Duodenal mucosa (tissue), 2 donors: Measurements from ENCODE around the gene ZNF300.

ENCODE experiments used
- H3K27ac ChIP-seq: one replicate; pipeline ENCODE4 v1.7.0; 2013; ENCODE audit warnings: low read depth, low read length
- H3K27me3 ChIP-seq, 2 donors: one replicate each; pipeline ENCODE4 v1.7.0; 2013; ENCODE audit warnings: low read length in 2 of 2, control low read depth in 1 of 2; ENCODE audit not compliant: insufficient read depth in 2 of 2, control insufficient read depth in 1 of 2
- H3K36me3 ChIP-seq, 2 donors: one replicate each; pipeline ENCODE4 v1.7.0; 2013; ENCODE audit warnings: low read length in 2 of 2, control low read depth in 1 of 2; ENCODE audit not compliant: insufficient read depth in 2 of 2, control insufficient read depth in 1 of 2
- H3K4me1 ChIP-seq, 2 donors: one replicate each; pipeline ENCODE4 v1.7.0; 2013; ENCODE audit warnings: low read length in 2 of 2, control low read depth in 1 of 2; ENCODE audit not compliant: insufficient read depth in 2 of 2, control insufficient read depth in 1 of 2
- H3K4me3 ChIP-seq, 2 donors: one replicate each; pipeline ENCODE4 v1.7.0; 2013; ENCODE audit warnings: low read length in 2 of 2, low read depth in 1 of 2
- H3K9ac ChIP-seq, 2 donors: one replicate each; pipeline ENCODE4 v1.7.0; 2013; ENCODE audit warnings: low read length in 2 of 2, low read depth in 1 of 2
- H3K9me3 ChIP-seq, 2 donors: one replicate each; pipeline ENCODE4 v1.7.0; 2013; ENCODE audit warnings: low read length in 2 of 2, control low read depth in 1 of 2; ENCODE audit not compliant: control insufficient read depth in 1 of 2

Gene ZNF300

GRCh38 chr5:150904479-150905311 lies at the start of gene ZNF300:
ZNF300 (minus strand) TSS chr5:150904980; CDS start chr5:150903155, 1,825 bp downstream.
- Histone ChIP-seq H3K4me1 (peaks cover 4% of the 10 kb centered on the region in 2 donors), H3K36me3 (peaks cover 5 to 8% of the 10 kb centered on the region in 2 donors), H3K27me3 (no peaks in the 10 kb centered on the region), H3K27ac (peak within 1 kb of the TSS; percentile 53), H3K9me3 (peaks cover 47 to 51% of the 10 kb centered on the region in 2 donors), H3K9ac (peak within 1 kb of the TSS; percentile 62 to 75), H3K4me3 (peak within 1 kb of the TSS; percentile 79 to 88)

- Histone ChIP-seq H3K9ac (no peak overlapping the region), H3K27ac (no peak overlapping the region), H3K4me1 (no peaks in the 10 kb centered on the region), H3K27me3 (no peaks in the 10 kb centered on the region), H3K4me3 (no peak overlapping the region), H3K9me3 (peaks cover 44 to 55% of the 10 kb centered on the region in 2 donors), H3K36me3 (no peaks in the 10 kb centered on the region)
Observed at GRCh38 chr5:150948539-150948938, 43.8 kb upstream of the ZNF300 start.

- Histone ChIP-seq H3K9me3 (peaks cover 43 to 49% of the 10 kb centered on the region in 2 donors), H3K9ac (peak overlapping the region in 1 of 2 donors; percentile 21), H3K4me3 (peak overlapping the region; percentile 56 to 63)
Observed at GRCh38 chr5:150946351-150946905, 41.6 kb upstream of the ZNF300 start.

GRCh38 chr5:150945947-150946346 lies 41.2 kb upstream of the ZNF300 start:
- Histone ChIP-seq H3K36me3 (peaks cover 0 to 3% of the 10 kb centered on the region in 2 donors), H3K4me3 (peak overlapping the region; percentile 56 to 63), H3K27ac (no peak overlapping the region), H3K9ac (peak overlapping the region in 1 of 2 donors; percentile 21), H3K9me3 (peaks cover 45 to 52% of the 10 kb centered on the region in 2 donors), H3K4me1 (no peaks in the 10 kb centered on the region), H3K27me3 (no peaks in the 10 kb centered on the region)

More at GRCh38 chr5:150946351-150946905, 41.6 kb upstream of the ZNF300 start:
- H3K36me3 ChIP-seq = peaks cover 0 to 3% of the 10 kb centered on the region in 2 donors
- H3K27ac ChIP-seq = peak overlapping the region; percentile 30
- H3K4me1 ChIP-seq = no peaks in the 10 kb centered on the region
- no peaks in the 10 kb centered on the region for H3K27me3 ChIP-seq

GRCh38 chr5:150945486-150945885 lies 40.7 kb upstream of the ZNF300 start:
- Histone ChIP-seq H3K36me3 (peaks cover 0 to 3% of the 10 kb centered on the region in 2 donors), H3K27ac (no peak overlapping the region), H3K9me3 (peaks cover 41 to 48% of the 10 kb centered on the region in 2 donors), H3K27me3 (no peaks in the 10 kb centered on the region), H3K4me3 (peak overlapping the region; percentile 56 to 63), H3K9ac (no peak overlapping the region), H3K4me1 (no peaks in the 10 kb centered on the region)

- no peak overlapping the region for H3K4me3 ChIP-seq
- H3K4me1 ChIP-seq = no peaks in the 10 kb centered on the region
- H3K9ac ChIP-seq = no peak overlapping the region
- H3K9me3 ChIP-seq = peaks cover 60 to 72% of the 10 kb centered on the region in 2 donors
- H3K27ac ChIP-seq = no peak overlapping the region
- H3K27me3 ChIP-seq = no peaks in the 10 kb centered on the region
- H3K36me3 ChIP-seq = no peaks in the 10 kb centered on the region
Observed at GRCh38 chr5:150931368-150931965, 26.7 kb upstream of the ZNF300 start.

GRCh38 chr5:150918613-150919012 lies 13.8 kb upstream of the ZNF300 start:
- H3K36me3 ChIP-seq = no peaks in the 10 kb centered on the region
- H3K27me3 ChIP-seq = no peaks in the 10 kb centered on the region
- no peaks in the 10 kb centered on the region for H3K4me1 ChIP-seq
- no peak overlapping the region for H3K4me3 ChIP-seq
- peaks cover 29 to 30% of the 10 kb centered on the region in 2 donors for H3K9me3 ChIP-seq
- H3K9ac ChIP-seq = no peak overlapping the region
- H3K27ac ChIP-seq = no peak overlapping the region

GRCh38 chr5:150912312-150912814 lies 7.6 kb upstream of the ZNF300 start:
- Histone ChIP-seq H3K9me3 (peaks cover 43 to 50% of the 10 kb centered on the region in 2 donors), H3K27me3 (no peaks in the 10 kb centered on the region), H3K4me1 (no peaks in the 10 kb centered on the region)

GRCh38 chr5:150905312-150905683 lies 518 bp upstream of the ZNF300 start:
- Histone ChIP-seq H3K27ac (no peak overlapping the region), H3K9ac (peak overlapping the region; percentile 62 to 75)

More at GRCh38 chr5:150912312-150912814, 7.6 kb upstream of the ZNF300 start:
- H3K4me3 ChIP-seq = no peak overlapping the region
- no peaks in the 10 kb centered on the region for H3K36me3 ChIP-seq
- H3K9ac ChIP-seq = no peak overlapping the region
- no peak overlapping the region for H3K27ac ChIP-seq

GRCh38 chr5:150901446-150901845 lies 3.3 kb downstream of the ZNF300 start:
- Histone ChIP-seq H3K9ac (no peak overlapping the region), H3K4me3 (no peak overlapping the region), H3K27me3 (no peaks in the 10 kb centered on the region), H3K27ac (no peak overlapping the region), H3K36me3 (peaks cover 21 to 25% of the 10 kb centered on the region in 2 donors), H3K4me1 (peaks cover 4% of the 10 kb centered on the region in 2 donors), H3K9me3 (peaks cover 61 to 70% of the 10 kb centered on the region in 2 donors)

More at GRCh38 chr5:150905312-150905683, 518 bp upstream of the ZNF300 start:
- H3K36me3 ChIP-seq = peaks cover 5 to 8% of the 10 kb centered on the region in 2 donors
- H3K4me1 ChIP-seq = peaks cover 4% of the 10 kb centered on the region in 2 donors
- H3K9me3 ChIP-seq = peaks cover 45% of the 10 kb centered on the region in 2 donors
- H3K4me3 ChIP-seq = peak overlapping the region; percentile 79 to 88
- no peaks in the 10 kb centered on the region for H3K27me3 ChIP-seq
